ENCODE measurements around the gene TNKS1BP1. TPM values are rescaled to one million over a fixed set of nuclear protein-coding genes. Genes with fewer than 3 reads are reported as not detected.

TNKS1BP1 gene
- total and polyA plus RNA-seq, 2 experiments from 2014 or later, result 64.2 to 72.2 TPM

DNA sequence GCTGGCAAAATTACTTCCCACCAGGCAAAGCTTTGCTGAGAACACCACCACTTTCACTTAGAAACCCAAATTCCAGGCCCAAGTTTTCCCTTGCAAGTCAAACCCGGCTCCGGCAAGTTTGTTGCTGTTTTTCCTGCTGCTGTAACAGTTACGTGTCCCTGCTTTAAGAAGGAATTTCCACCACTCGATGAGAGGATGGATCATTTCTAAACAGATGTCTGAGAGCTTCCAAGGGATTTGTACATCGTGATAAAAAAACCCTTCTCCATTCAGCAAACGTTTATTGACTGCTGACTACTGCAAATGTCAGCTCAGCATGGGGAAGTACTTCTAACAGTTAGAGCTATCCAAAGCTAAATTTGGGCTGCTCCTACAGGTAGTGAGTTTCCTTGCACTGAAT is 33.1 kb upstream of the TNKS1BP1 start:
- Histone ChIP-seq H3K4me1 (ENCODE audit: insufficient read depth) (peaks cover 11% of the 10 kb centered on the region; the same call in 1 of the 2 replicates), H4K20me1 (replicated peaks; ENCODE audit: insufficient read depth) (no peaks in the 10 kb centered on the region), H3K27ac (ENCODE audit: low read depth) (no peak overlapping the region), H3K4me2 (no peak overlapping the region), H3F3A (replicated peaks; ENCODE audit: low read depth) (no peaks in the 10 kb centered on the region), H3K79me2 (replicated peaks; ENCODE audit: insufficient read depth) (no peaks in the 10 kb centered on the region), H2AFZ (no peak overlapping the region), H3K27me3 (ENCODE audit: insufficient read depth) (no peaks in the 10 kb centered on the region), H3K9me2 (ENCODE audit: insufficient read depth) (no peaks in the 10 kb centered on the region), H3K4me3 (no peak overlapping the region), H3K36me3 (ENCODE audit: insufficient read depth) (no peaks in the 10 kb centered on the region)
- TF ChIP-seq, protein P1, sequence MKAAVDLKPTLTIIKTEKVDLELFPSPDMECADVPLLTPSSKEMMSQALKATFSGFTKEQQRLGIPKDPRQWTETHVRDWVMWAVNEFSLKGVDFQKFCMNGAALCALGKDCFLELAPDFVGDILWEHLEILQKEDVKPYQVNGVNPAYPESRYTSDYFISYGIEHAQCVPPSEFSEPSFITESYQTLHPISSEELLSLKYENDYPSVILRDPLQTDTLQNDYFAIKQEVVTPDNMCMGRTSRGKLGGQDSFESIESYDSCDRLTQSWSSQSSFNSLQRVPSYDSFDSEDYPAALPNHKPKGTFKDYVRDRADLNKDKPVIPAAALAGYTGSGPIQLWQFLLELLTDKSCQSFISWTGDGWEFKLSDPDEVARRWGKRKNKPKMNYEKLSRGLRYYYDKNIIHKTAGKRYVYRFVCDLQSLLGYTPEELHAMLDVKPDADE (IDR thresholded peaks at IDR 0.05), result no peak
- TF ChIP-seq, protein P2, sequence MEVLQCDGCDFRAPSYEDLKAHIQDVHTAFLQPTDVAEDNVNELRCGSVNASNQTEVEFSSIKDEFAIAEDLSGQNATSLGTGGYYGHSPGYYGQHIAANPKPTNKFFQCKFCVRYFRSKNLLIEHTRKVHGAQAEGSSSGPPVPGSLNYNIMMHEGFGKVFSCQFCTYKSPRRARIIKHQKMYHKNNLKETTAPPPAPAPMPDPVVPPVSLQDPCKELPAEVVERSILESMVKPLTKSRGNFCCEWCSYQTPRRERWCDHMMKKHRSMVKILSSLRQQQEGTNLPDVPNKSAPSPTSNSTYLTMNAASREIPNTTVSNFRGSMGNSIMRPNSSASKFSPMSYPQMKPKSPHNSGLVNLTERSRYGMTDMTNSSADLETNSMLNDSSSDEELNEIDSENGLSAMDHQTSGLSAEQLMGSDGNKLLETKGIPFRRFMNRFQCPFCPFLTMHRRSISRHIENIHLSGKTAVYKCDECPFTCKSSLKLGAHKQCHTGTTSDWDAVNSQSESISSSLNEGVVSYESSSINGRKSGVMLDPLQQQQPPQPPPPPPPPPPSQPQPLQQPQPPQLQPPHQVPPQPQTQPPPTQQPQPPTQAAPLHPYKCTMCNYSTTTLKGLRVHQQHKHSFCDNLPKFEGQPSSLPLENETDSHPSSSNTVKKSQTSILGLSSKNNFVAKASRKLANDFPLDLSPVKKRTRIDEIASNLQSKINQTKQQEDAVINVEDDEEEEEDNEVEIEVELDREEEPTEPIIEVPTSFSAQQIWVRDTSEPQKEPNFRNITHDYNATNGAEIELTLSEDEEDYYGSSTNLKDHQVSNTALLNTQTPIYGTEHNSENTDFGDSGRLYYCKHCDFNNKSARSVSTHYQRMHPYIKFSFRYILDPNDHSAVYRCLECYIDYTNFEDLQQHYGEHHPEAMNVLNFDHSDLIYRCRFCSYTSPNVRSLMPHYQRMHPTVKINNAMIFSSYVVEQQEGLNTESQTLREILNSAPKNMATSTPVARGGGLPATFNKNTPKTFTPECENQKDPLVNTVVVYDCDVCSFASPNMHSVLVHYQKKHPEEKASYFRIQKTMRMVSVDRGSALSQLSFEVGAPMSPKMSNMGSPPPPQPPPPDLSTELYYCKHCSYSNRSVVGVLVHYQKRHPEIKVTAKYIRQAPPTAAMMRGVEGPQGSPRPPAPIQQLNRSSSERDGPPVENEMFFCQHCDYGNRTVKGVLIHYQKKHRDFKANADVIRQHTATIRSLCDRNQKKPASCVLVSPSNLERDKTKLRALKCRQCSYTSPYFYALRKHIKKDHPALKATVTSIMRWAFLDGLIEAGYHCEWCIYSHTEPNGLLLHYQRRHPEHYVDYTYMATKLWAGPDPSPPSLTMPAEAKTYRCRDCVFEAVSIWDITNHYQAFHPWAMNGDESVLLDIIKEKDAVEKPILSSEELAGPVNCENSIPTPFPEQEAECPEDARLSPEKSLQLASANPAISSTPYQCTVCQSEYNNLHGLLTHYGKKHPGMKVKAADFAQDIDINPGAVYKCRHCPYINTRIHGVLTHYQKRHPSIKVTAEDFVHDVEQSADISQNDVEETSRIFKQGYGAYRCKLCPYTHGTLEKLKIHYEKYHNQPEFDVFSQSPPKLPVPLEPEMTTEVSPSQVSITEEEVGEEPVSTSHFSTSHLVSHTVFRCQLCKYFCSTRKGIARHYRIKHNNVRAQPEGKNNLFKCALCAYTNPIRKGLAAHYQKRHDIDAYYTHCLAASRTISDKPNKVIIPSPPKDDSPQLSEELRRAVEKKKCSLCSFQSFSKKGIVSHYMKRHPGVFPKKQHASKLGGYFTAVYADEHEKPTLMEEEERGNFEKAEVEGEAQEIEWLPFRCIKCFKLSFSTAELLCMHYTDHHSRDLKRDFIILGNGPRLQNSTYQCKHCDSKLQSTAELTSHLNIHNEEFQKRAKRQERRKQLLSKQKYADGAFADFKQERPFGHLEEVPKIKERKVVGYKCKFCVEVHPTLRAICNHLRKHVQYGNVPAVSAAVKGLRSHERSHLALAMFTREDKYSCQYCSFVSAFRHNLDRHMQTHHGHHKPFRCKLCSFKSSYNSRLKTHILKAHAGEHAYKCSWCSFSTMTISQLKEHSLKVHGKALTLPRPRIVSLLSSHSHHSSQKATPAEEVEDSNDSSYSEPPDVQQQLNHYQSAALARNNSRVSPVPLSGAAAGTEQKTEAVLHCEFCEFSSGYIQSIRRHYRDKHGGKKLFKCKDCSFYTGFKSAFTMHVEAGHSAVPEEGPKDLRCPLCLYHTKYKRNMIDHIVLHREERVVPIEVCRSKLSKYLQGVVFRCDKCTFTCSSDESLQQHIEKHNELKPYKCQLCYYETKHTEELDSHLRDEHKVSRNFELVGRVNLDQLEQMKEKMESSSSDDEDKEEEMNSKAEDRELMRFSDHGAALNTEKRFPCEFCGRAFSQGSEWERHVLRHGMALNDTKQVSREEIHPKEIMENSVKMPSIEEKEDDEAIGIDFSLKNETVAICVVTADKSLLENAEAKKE (CRISPR knock-in tag; IDR thresholded peaks at IDR 0.05), result no peak
- TF ChIP-seq NANOG (IDR thresholded peaks at IDR 0.05; ENCODE audit: borderline replicate concordance), result no peak
- TF ChIP-seq JUNB (IDR thresholded peaks at IDR 0.05; ENCODE audit: unreplicated experiment), result no peak
- no peak for TF ChIP-seq ZNF331 (CRISPR knock-in tag; IDR thresholded peaks at IDR 0.05; ENCODE audit: low read depth)
- TF ChIP-seq ZNF114 (CRISPR knock-in tag; IDR thresholded peaks at IDR 0.05), result no peak
- TF ChIP-seq CREB1 (CRISPR knock-in tag; IDR thresholded peaks at IDR 0.05; ENCODE audit: low read depth), result no peak
- no peak for TF ChIP-seq STAT1 (IDR thresholded peaks at IDR 0.05; ENCODE audit: unreplicated experiment)
- TF ChIP-seq, protein P3, sequence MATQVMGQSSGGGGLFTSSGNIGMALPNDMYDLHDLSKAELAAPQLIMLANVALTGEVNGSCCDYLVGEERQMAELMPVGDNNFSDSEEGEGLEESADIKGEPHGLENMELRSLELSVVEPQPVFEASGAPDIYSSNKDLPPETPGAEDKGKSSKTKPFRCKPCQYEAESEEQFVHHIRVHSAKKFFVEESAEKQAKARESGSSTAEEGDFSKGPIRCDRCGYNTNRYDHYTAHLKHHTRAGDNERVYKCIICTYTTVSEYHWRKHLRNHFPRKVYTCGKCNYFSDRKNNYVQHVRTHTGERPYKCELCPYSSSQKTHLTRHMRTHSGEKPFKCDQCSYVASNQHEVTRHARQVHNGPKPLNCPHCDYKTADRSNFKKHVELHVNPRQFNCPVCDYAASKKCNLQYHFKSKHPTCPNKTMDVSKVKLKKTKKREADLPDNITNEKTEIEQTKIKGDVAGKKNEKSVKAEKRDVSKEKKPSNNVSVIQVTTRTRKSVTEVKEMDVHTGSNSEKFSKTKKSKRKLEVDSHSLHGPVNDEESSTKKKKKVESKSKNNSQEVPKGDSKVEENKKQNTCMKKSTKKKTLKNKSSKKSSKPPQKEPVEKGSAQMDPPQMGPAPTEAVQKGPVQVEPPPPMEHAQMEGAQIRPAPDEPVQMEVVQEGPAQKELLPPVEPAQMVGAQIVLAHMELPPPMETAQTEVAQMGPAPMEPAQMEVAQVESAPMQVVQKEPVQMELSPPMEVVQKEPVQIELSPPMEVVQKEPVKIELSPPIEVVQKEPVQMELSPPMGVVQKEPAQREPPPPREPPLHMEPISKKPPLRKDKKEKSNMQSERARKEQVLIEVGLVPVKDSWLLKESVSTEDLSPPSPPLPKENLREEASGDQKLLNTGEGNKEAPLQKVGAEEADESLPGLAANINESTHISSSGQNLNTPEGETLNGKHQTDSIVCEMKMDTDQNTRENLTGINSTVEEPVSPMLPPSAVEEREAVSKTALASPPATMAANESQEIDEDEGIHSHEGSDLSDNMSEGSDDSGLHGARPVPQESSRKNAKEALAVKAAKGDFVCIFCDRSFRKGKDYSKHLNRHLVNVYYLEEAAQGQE (IDR thresholded peaks at IDR 0.05; ENCODE audit: unreplicated experiment), result no peak
- no peak for TF ChIP-seq EZH2 (IDR thresholded peaks at IDR 0.05; ENCODE audit: low read depth, unreplicated experiment)
- no peak for TF ChIP-seq EZH2phosphoT487 (IDR thresholded peaks at IDR 0.05; ENCODE audit: unreplicated experiment)
- TF ChIP-seq, protein P4, sequence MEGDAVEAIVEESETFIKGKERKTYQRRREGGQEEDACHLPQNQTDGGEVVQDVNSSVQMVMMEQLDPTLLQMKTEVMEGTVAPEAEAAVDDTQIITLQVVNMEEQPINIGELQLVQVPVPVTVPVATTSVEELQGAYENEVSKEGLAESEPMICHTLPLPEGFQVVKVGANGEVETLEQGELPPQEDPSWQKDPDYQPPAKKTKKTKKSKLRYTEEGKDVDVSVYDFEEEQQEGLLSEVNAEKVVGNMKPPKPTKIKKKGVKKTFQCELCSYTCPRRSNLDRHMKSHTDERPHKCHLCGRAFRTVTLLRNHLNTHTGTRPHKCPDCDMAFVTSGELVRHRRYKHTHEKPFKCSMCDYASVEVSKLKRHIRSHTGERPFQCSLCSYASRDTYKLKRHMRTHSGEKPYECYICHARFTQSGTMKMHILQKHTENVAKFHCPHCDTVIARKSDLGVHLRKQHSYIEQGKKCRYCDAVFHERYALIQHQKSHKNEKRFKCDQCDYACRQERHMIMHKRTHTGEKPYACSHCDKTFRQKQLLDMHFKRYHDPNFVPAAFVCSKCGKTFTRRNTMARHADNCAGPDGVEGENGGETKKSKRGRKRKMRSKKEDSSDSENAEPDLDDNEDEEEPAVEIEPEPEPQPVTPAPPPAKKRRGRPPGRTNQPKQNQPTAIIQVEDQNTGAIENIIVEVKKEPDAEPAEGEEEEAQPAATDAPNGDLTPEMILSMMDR (conservative IDR thresholded peaks at IDR 0.05; ENCODE audit: low read depth in 2 of 2), result no peak
- no peak for TF ChIP-seq POLR2AphosphoS5 (IDR thresholded peaks at IDR 0.05; ENCODE audit: low read depth)
- DNase-seq (ENCODE audit: low spot score), result no peak
- Mint-ChIP-seq H3K27me3 (ENCODE audit: insufficient read depth, low read depth, poor library complexity) (peaks cover 3% of the 10 kb centered on the region), H3K4me1 (peaks cover 10% of the 10 kb centered on the region; the same call in 2 of the 3 replicates), H3K27ac (no peak overlapping the region), H3K36me3 (ENCODE audit: low read depth) (no peaks in the 10 kb centered on the region), H3K9me3 (no peaks in the 10 kb centered on the region), H3K4me3 (no peak overlapping the region)
- ATAC-seq, result no peak

Data from GM23338 (cell line).